GM21619 (cell line): ENCODE data around the gene PPP4C.
"Not testable (repeated sequence)": the region's sequence is repeated elsewhere in the genome, so short reads cannot be mapped to it uniquely, and the experiment has no call there.

ENCODE experiments used
- ATAC-seq: cut with Tn5 transposase; IDR thresholded peaks from one replicate; pipeline ENCODE4 v1.9.1; 2021; ENCODE audit not compliant: unreplicated experiment

PPP4C gene

DNA sequence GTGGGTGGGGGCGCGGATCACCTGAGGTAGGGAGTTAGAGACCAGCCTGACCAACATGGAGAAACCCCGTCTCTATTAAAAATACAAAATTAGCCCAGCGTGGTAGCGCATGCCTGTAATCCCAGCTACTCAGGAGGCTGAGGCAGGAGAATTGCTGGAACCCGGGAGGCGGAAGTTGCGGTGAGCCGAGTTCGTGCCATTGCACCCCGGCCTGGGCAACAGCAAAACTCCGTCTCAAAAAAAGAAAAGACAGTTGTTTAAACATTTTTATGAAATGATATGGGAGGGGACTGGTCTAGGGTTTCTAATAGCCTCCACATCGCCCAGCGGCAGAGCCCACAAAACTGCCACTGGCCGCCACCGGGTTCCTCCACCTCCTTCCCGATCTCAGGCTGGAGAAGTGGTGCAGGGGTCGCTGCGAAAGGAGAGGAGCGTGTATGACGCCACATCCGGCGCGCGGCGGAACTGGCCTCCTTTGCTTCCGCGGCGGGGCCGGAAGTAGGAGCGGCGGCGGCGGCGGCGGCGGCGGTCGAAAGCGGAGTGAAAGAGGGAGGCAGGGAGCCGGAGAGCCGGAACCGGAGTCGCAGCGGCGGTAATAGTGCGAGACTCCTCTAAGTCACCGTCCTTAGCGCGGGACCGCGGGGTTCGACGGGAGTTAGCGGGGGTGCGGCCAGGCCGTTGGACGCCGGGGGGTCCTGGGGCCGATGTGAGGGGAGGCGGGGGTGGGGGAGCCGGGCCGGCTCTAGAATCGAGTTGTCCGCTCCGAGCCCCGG is at the start of gene PPP4C:
Gene PPP4C (plus strand): TSS at position 492 of the 773 bp plus-strand sequence. CDS start 384 bp downstream, outside the sequence.
- ATAC-seq: peak; percentile 76

DNA sequence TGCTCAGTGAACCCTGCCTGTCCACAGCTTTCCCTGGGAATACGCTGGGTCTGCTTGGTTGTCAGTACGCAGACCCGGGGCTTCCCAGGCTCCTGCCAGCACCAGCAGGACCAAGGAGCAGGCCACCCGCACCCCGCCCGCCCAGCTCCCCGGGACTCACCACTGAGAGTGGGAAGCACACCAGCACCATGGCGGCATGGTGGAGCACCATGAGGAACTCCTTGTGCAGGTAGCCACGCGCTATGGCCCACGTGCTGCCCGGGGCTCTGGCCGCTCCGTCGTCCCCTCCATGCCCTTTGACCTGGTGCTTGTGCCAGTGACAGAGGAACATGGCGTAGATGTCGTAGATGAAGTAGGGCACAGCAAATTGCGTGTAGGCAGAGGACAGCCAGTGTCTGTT is 49.3 kb upstream of the PPP4C start:
- no peak for ATAC-seq

GRCh38 chr16:30027588-30028437 is 48.0 kb upstream of the PPP4C start:
- ATAC-seq: no peak

DNA sequence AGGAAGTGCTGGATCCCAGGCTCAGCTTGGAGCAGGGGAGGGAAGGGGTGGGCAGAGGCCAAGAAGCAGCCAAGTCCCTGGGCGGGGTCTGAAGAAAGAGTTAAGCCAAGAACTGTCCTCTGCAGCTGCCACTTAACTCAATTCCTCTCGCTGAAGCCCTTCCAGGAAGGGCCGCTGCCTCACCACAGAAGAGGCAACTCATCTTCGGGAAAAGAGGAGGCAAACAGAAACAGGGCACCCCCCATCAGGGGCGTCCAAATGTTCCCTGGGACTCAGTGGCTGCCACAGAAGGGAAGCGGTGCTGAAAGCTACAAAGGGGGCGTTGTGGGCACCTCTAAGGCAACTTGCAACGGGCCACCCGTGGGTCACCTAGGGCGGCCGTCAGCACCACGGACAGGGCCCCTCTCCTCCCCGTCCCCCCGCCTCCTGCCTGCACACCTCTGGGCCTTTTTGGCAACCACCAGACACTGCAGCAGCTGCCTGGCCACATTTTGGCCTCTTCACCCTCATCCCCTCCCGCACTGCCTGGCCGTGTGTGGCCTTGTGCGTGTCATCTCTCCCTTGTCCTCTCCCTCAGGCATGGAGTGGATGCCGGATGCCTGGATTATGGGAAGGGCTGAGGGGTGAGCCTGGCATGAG is 47.2 kb upstream of the PPP4C start:
- no peak for ATAC-seq

DNA sequence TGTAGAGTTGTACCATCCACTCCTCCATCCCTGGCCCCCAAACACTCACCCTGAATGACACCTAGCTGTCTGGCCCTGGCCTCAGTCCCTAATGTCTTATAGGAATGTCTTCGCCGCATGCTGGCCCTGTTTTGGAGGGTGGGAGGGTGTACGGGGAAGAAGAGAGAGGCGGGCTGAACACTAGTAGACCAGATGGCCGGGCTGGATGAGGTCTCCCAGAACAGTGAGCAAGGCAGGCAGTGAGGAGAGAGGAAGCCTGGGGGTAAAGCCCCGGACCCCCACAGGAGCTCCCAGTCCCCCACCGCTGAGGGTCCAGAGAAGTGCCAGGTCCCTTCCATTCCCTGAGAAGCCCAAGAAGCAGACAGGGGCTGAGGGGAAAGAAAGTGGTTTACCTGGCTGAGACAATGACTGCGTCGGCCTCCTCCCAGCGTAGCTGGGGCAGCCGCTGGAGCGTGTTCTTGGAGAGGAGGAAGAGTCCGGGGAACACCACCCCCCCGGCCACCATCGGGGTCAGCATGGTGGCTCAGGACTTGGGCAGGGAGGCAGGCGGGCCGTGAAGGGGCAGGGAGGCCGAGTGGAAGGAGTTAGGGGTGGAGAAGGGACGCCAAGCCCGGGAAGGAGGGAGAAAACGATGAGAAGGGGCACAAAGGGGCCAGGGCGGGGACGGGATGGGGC is 45.6 kb upstream of the PPP4C start:
- no peak for ATAC-seq

DNA sequence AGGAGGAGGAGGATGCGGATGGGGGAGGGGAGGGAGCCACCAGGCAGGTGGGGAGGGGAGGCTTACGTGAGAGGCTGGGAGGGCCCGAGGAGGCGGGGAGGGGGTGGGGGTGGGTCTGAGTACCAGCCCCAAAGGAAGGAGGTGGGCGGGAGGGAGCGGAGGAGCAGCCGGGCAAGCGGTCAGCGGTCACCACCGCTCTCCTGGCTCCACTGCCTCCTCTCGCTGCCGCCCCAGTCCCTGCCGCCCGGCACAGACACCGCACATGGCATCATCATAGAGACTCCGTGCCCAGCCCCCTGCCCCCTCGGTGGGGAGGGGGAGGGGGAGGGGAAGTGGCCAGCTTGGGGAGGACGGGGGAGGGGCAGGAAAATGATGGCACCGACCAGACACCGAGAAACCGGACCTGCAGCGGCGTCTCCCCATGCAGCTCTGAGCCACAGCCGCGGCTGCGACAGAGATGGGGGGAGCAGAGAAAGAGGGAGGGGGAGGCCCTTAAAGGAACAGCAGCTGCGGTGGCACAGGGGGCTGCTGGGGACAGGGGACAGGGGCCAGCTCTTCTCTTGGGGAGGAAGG is 44.9 kb upstream of the PPP4C start, which contains the start of gene TLCD3B:
Gene TLCD3B (minus strand): TSS at position 431 of the 573 bp plus-strand sequence. CDS start 744 bp downstream, outside the sequence.
- no peak for ATAC-seq

GRCh38 chr16:30031477-30031918 is 44.3 kb upstream of the PPP4C start:
- ATAC-seq: no peak

GRCh38 chr16:30032083-30032819 is 43.5 kb upstream of the PPP4C start:
- no peak for ATAC-seq

DNA sequence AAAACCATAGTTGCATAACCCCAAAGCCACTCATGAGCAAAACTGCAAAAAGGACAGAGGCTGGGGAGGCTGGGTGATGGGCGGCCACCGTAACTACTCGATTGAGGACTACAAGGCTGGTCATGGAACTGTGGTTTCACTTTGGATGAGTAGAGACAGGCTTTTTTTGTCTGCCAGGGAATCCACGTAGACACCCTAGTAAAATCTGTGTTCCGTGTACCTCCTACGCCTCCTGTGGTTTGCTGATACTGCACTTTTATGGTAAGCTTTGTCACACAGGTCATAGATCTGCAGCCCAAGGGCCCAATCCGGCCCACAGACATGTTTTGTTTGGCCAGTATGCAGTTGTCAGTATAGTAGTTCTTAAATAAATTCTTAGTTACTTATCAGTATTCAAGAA is 42.5 kb upstream of the PPP4C start:
- ATAC-seq: no peak

DNA sequence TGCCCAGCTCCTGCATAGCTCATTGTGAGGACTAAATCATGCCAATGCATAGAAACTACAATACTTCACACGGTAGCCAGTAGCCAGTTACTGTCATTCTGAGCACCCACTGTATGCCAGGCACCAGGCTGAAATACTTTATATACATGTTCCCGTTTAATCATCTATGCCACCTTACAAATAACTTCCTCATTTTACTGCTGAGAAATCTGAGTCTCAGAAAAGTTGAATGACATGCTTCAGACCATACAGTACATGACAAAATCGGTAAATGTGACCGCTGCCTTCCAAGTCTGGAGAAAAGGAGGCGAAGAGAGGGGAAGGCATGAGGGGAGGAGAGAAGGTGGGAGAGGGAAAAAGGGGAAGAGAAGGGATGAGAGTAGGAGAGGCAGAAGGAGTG is 35.6 kb upstream of the PPP4C start:
- no peak for ATAC-seq

DNA sequence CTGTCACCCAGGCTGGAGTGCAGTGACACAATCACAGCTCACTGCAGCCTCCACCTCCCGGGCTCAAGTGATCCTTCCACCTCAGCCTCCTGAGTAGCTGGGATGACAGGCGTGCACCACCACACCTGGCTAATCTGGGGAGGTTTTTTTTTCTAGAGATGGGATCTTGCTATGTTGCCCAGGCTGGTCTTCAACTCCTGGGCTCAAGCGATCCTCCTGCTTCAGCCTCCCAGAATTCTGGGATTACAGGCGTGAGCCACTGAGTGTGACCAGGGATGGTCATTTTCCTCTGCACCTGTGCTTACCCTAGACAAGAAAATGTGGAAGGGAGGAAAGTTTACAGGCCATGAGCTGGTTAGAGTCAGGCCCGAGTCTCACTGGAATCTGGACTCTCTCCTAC is 35.1 kb upstream of the PPP4C start:
- not testable (repeated sequence) for ATAC-seq

- ATAC-seq: no peak
Observed at GRCh38 chr16:30041841-30042240, 34.0 kb upstream of the PPP4C start.

GRCh38 chr16:30046178-30046577 is 29.6 kb upstream of the PPP4C start:
- no peak for ATAC-seq

DNA sequence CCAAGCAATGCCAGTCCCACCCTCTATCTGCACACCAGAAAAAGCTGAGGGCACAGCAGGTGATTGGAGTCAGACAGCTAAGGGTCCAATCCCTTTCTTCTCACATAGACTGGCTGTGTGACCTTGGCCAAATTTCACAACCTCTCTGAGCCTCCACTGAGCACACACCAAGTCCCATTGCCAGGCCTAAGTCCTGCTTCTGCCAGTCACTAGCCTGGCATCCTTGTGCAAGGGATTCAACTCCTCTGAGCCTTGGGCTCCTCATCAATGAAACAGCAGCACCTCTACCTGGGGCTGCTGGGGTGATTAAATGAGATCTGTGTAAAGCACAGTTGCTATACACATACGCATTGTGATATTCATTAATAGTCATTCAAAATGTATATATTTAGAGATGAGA is 29.2 kb upstream of the PPP4C start:
- no peak for ATAC-seq

- ATAC-seq: no peak
Observed at GRCh38 chr16:30049871-30050270, 25.9 kb upstream of the PPP4C start.

- no peak for ATAC-seq
Observed at GRCh38 chr16:30051518-30051917, 24.3 kb upstream of the PPP4C start.

GRCh38 chr16:30052671-30053372 is 23.0 kb upstream of the PPP4C start:
- ATAC-seq: peak; percentile 65

GRCh38 chr16:30053376-30054015 is 22.3 kb upstream of the PPP4C start:
- ATAC-seq: peak; percentile 10

- no peak for ATAC-seq
Observed at GRCh38 chr16:30054451-30054850, 21.3 kb upstream of the PPP4C start.
